Natural killer cell (primary cell): ENCODE data around the gene SLCO2A1. TPM values are rescaled to one million over a fixed set of nuclear protein-coding genes. Genes with fewer than 3 reads are reported as not detected.

Experiments
- ATAC-seq, 3 donors: fragments of 150-1000 bp in 2 of 3; fragments of 200-7000 bp in 1 of 3; cut with Tn5 transposase; 1 replicate in 1 of 3; 2 replicates in 2 of 3; pipeline ENCODE4 v1.10.0; 2021; ENCODE audit warnings: mild to moderate bottlenecking in 2 of 3, moderate library complexity in 2 of 3
- DNase-seq, 2 donors: peaks; one replicate each; pipeline versions ENCODE4 v3.0.0 to v3.0.0-alpha.2; 2013 to 2021; ENCODE audit warnings: mixed read lengths in 1 of 2
- H3K27ac ChIP-seq: one replicate; pipeline ENCODE4 v1.5.1; 2013; ENCODE audit warnings: mild to moderate bottlenecking, low read length
- H3K27me3 ChIP-seq: one replicate; pipeline ENCODE4 v1.6.1; 2013; ENCODE audit warnings: low read length; ENCODE audit not compliant: control insufficient read depth, insufficient read depth
- H3K36me3 ChIP-seq: one replicate; pipeline ENCODE4 v1.6.1; 2013; ENCODE audit warnings: low read length; ENCODE audit not compliant: control insufficient read depth, insufficient read depth
- H3K4me1 ChIP-seq: one replicate; pipeline ENCODE4 v1.6.1; 2013; ENCODE audit warnings: low read length; ENCODE audit not compliant: control insufficient read depth, insufficient read depth
- H3K4me3 ChIP-seq: one replicate; pipeline ENCODE4 v1.5.1; 2013; ENCODE audit warnings: low read length
- H3K9me3 ChIP-seq: one replicate; pipeline ENCODE4 v1.6.1; 2013; ENCODE audit warnings: low read length; ENCODE audit not compliant: control insufficient read depth, insufficient read depth
- H3K27ac Mint-ChIP-seq, 2 donors: one replicate each; pipeline ENCODE4 v1.8.0; 2022; ENCODE audit warnings: mild to moderate bottlenecking in 2 of 2, mixed read lengths in 2 of 2, moderate library complexity in 1 of 2
- H3K27me3 Mint-ChIP-seq, 2 donors: one replicate each; pipeline ENCODE4 v1.8.0; 2022; ENCODE audit warnings: low read depth in 2 of 2, mixed read lengths in 2 of 2
- H3K36me3 Mint-ChIP-seq: one replicate; pipeline ENCODE4 v1.8.0; 2022; ENCODE audit warnings: mixed read lengths
- H3K4me1 Mint-ChIP-seq, 2 donors: one replicate each; pipeline ENCODE4 v1.8.0; 2022; ENCODE audit warnings: mixed read lengths in 2 of 2
- H3K4me3 Mint-ChIP-seq: one replicate; pipeline ENCODE4 v1.8.0; 2022; ENCODE audit warnings: mild to moderate bottlenecking, moderate library complexity, mixed read lengths
- H3K9me3 Mint-ChIP-seq, 2 donors: one replicate each; pipeline ENCODE4 v1.8.0; 2022; ENCODE audit warnings: mixed read lengths in 2 of 2
- CTCF ChIP-seq: fragments of 200-600 bp; IDR thresholded peaks from one replicate; pipeline ENCODE4 v1.8.0; 2022; ENCODE audit warnings: antibody characterized with exemption
- WGBS: methylation state at CpG from one replicate; pipeline ENCODE4 v1.1.7; 2013; ENCODE audit warnings: missing lambda C conversion rate; ENCODE audit not compliant: insufficient coverage; 5-methylcytosine and 5-hydroxymethylcytosine counted together
- intact Hi-C: fragments of 100-400 bp; cut with micrococcal nuclease; formaldehyde crosslinking; loops from one replicate; pipeline ENCODE4 v1.14.2; 2022
- total RNA-seq, 4 donors: library from RNA; stranded (reverse); fragments of 120-200 nt in 1 of 4; gene quantifications; one replicate each; pipeline versions ENCODE4 v1.2.3 to v1.2.4, GENCODE V29; 2013 to 2022

SLCO2A1 gene
- total RNA-seq, 3 donors from 2014 or later (not counting 1 experiment from before 2014, with no cell fraction given) = not detected

- no peak for ATAC-seq
- Histone ChIP-seq H3K4me3 (no peak overlapping the region), H3K9me3 (no peaks in the 10 kb centered on the region), H3K27ac (no peak overlapping the region), H3K36me3 (no peaks in the 10 kb centered on the region), H3K27me3 (peaks cover 11% of the 10 kb centered on the region), H3K4me1 (peaks cover 11% of the 10 kb centered on the region)
- H3K4me1 Mint-ChIP-seq = no peaks in the 10 kb centered on the region
- no peaks in the 10 kb centered on the region for H3K9me3 Mint-ChIP-seq
- H3K36me3 Mint-ChIP-seq = no peaks in the 10 kb centered on the region
- TF ChIP-seq CTCF = no peak
- H3K4me3 Mint-ChIP-seq = peak overlapping the region; percentile 66
- peaks cover 30 to 33% of the 10 kb centered on the region in 2 donors for H3K27me3 Mint-ChIP-seq
- WGBS = 39% methylated on average over 13 of the region's 16 CpGs
- no peak overlapping the region for H3K27ac Mint-ChIP-seq
- DNase-seq = no peak
- intact Hi-C loops = no loop called here
Measured at GRCh38 chr3:134030379-134031347, 938 bp upstream of the SLCO2A1 start.

GRCh38 chr3:134029256-134029733, 430 bp downstream of the SLCO2A1 start:
- ATAC-seq = no peak
- Mint-ChIP-seq H3K27ac (no peak overlapping the region), H3K4me1 (no peaks in the 10 kb centered on the region), H3K36me3 (no peaks in the 10 kb centered on the region), H3K4me3 (peak overlapping the region; percentile 74), H3K9me3 (no peaks in the 10 kb centered on the region), H3K27me3 (peaks cover 30 to 33% of the 10 kb centered on the region in 2 donors)
- no peak overlapping the region for H3K4me3 ChIP-seq
- intact Hi-C loops = no loop called here
- no peak overlapping the region for H3K27ac ChIP-seq
- TF ChIP-seq CTCF = no peak
- no peaks in the 10 kb centered on the region for H3K36me3 ChIP-seq
- H3K4me1 ChIP-seq = peaks cover 11% of the 10 kb centered on the region
- no peak for DNase-seq
- H3K27me3 ChIP-seq = peaks cover 11% of the 10 kb centered on the region
- no peaks in the 10 kb centered on the region for H3K9me3 ChIP-seq
- 4% methylated on average over 43 of the region's 43 CpGs for WGBS

GRCh38 chr3:134028486-134029255, 1.1 kb downstream of the SLCO2A1 start:
- no peak for TF ChIP-seq CTCF
- H3K27me3 Mint-ChIP-seq = peaks cover 30 to 33% of the 10 kb centered on the region in 2 donors
- H3K9me3 Mint-ChIP-seq = no peaks in the 10 kb centered on the region
- Histone ChIP-seq H3K27ac (no peak overlapping the region), H3K9me3 (no peaks in the 10 kb centered on the region), H3K4me1 (peaks cover 11% of the 10 kb centered on the region), H3K27me3 (peaks cover 11% of the 10 kb centered on the region), H3K36me3 (no peaks in the 10 kb centered on the region), H3K4me3 (no peak overlapping the region)
- peak overlapping the region; percentile 9 for H3K4me3 Mint-ChIP-seq
- H3K4me1 Mint-ChIP-seq = no peaks in the 10 kb centered on the region
- DNase-seq = no peak
- intact Hi-C loops = no loop called here
- no peaks in the 10 kb centered on the region for H3K36me3 Mint-ChIP-seq
- WGBS = 48% methylated on average over 23 of the region's 23 CpGs
- no peak for ATAC-seq
- no peak overlapping the region for H3K27ac Mint-ChIP-seq
